ENCODE results near the gene TRHDE.

DNA sequence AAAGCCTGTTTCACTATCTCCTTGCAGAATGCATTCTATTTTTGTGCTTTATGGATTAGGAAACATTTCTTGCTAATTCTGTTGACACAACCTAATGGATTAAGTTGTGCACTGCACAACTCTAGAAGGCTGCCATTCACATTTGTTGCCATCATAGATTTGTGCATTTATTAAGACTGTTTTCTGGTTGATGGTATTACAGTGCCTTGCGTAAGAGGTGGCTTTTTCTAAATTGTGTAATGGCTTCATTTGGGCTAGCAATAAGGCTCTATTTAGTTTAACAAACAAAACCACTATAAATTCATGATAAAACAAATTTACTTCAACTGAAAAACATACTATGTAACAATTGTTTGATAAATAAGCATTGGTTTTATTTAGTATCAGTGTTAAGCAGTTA, 175.9 kb downstream of the TRHDE start:
- TF ChIP-seq GATA2 (IDR thresholded peaks at IDR 0.05; ENCODE audit: low read depth, low read length) (no peak), GATA3 (IDR thresholded peaks at IDR 0.05; ENCODE audit: low read depth, low read length) (no peak)
